Measurements from ENCODE around the gene SPEF2. TPM values are rescaled to one million over a fixed set of nuclear protein-coding genes. Genes with fewer than 3 reads are reported as not detected.

Gene SPEF2, protein sequence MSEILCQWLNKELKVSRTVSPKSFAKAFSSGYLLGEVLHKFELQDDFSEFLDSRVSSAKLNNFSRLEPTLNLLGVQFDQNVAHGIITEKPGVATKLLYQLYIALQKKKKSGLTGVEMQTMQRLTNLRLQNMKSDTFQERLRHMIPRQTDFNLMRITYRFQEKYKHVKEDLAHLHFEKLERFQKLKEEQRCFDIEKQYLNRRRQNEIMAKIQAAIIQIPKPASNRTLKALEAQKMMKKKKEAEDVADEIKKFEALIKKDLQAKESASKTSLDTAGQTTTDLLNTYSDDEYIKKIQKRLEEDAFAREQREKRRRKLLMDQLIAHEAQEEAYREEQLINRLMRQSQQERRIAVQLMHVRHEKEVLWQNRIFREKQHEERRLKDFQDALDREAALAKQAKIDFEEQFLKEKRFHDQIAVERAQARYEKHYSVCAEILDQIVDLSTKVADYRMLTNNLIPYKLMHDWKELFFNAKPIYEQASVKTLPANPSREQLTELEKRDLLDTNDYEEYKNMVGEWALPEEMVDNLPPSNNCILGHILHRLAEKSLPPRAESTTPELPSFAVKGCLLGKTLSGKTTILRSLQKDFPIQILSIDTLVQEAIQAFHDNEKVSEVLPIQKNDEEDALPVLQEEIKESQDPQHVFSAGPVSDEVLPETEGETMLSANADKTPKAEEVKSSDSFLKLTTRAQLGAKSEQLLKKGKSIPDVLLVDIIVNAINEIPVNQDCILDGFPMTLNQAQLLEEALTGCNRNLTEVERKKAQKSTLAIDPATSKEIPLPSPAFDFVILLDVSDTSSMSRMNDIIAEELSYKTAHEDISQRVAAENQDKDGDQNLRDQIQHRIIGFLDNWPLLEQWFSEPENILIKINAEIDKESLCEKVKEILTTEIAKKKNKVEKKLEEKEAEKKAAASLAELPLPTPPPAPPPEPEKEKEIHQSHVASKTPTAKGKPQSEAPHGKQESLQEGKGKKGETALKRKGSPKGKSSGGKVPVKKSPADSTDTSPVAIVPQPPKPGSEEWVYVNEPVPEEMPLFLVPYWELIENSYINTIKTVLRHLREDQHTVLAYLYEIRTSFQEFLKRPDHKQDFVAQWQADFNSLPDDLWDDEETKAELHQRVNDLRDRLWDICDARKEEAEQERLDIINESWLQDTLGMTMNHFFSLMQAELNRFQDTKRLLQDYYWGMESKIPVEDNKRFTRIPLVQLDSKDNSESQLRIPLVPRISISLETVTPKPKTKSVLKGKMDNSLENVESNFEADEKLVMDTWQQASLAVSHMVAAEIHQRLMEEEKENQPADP (N-terminal part only)
- 1 to 10 TPM in 3 of 4 donors, under 1 TPM in 1; 0.48 to 6.9 (median 3.2) TPM for total RNA-seq

DNA sequence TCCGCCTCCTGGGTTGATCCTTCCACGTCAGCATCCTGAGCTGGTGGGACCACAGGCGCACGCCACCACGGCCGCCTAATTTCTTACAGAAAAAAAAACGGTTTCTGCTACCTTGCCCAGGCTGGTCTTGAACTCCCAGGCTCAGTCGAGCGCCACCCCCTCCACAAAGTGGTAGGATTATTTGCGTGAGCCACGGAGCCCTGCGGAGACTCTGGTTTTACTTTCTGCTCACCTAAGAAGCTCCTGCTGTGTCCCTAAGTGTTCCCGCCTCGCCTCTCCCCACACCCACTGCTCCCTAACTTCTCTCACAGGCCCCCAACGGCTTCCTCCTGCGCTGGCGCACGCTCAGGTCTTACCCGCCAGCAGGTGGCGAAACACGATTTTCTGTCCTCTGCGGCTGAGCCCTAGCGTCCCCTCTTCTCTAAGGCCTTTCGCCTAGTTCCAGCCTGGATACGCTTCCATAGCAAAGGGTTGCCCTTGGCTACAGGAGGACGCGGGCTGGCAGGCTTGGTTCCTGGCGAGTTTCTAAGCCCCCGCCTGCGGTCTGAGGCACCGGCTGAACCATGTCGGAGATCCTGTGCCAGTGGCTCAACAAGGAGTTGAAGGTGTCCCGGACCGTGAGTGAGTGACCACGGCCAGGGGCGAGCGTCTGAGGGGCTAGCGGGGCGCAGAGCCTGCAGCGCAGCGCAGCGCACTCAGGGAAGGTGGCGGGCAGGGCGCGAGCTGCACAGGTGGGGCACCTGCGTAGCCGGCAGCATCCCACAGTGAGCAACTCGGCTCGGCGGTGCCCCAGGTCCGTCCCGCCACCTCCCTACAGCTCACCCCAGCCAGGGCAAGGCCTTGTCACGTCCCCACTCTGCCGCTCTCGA, at the start of gene SPEF2:
TSS of gene SPEF2 (plus strand) at position 429 of the 869 bp plus-strand sequence. CDS start at position 564, 135 bp downstream.
- TF ChIP-seq, protein P1, sequence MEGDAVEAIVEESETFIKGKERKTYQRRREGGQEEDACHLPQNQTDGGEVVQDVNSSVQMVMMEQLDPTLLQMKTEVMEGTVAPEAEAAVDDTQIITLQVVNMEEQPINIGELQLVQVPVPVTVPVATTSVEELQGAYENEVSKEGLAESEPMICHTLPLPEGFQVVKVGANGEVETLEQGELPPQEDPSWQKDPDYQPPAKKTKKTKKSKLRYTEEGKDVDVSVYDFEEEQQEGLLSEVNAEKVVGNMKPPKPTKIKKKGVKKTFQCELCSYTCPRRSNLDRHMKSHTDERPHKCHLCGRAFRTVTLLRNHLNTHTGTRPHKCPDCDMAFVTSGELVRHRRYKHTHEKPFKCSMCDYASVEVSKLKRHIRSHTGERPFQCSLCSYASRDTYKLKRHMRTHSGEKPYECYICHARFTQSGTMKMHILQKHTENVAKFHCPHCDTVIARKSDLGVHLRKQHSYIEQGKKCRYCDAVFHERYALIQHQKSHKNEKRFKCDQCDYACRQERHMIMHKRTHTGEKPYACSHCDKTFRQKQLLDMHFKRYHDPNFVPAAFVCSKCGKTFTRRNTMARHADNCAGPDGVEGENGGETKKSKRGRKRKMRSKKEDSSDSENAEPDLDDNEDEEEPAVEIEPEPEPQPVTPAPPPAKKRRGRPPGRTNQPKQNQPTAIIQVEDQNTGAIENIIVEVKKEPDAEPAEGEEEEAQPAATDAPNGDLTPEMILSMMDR (IDR thresholded peaks at IDR 0.05), result peak in 1 of 3 donors; percentile 22
- DNase-seq (ENCODE audit: low spot score) (peak; percentile 43), ATAC-seq (ENCODE audit: low FRiP score) (peak; percentile 96)

DNA sequence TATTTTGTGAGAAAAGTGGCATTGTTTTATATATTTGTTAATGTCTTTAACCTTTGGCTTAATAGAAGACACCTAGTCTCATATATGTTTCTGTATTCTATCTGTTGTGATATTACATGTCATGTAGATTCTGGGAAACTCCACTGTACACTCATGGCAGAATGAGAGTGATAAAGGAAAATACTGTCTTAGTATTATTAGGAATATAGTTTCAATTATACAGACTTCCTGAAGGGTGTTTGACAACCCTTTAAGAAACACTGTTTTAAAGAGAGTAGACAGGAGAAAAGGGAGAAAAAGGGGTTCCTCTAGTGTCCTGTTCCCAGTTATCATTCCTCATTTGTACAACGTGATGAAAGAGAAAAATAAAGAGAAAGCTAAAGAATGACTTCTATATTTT, 42.1 kb upstream of the SPEF2 start:
- no peak for ATAC-seq (ENCODE audit: low FRiP score)

DNA sequence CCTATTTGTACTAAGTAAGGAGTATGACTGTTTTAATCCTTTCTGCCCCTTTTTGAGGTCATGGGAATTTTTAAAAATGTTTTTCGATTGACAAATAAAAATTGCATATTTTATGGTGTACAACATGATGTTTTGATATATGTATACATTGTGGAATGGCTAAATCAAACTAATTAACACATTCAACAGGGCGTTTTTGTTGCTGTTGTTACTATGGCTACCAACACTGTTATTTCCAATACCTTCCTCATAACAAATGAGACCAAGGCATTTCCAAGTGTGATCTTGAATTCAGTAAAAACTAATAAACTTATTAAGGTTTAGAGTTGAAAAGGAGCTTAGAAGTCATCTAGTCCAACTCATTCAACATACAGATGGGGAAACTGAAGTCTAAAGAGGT, 30.2 kb upstream of the SPEF2 start:
- ATAC-seq (ENCODE audit: low FRiP score) (no peak), DNase-seq (ENCODE audit: low spot score) (no peak)
- TF ChIP-seq, protein P1 (IDR thresholded peaks at IDR 0.05), result no peak

More for the DNA sequence above, 42.1 kb upstream of the SPEF2 start:
- TF ChIP-seq, protein P1 (IDR thresholded peaks at IDR 0.05), result no peak
- no peak for DNase-seq (ENCODE audit: low spot score)

DNA sequence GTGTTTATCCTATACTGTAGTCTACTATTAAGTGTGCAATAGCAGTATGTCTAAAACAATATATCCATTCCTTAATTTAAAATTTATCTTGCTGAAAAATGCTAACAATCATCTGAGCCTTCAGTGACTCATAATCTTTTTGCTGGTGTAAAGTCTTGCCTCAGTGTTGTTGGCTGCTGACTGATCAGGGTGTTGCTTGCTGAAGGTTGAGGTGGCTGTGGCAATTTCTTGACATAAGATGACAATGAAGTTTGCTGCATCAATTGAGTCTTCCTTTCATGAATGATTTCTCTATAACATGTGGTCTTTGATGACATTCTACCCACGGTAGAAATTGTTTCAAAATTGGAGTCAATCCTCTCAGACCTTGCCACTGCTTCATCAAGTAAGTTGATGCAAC, 24.3 kb upstream of the SPEF2 start:
- TF ChIP-seq, protein P1 (IDR thresholded peaks at IDR 0.05), result no peak
- ATAC-seq (ENCODE audit: low FRiP score), result no peak
- no peak for DNase-seq (ENCODE audit: low spot score)

DNA sequence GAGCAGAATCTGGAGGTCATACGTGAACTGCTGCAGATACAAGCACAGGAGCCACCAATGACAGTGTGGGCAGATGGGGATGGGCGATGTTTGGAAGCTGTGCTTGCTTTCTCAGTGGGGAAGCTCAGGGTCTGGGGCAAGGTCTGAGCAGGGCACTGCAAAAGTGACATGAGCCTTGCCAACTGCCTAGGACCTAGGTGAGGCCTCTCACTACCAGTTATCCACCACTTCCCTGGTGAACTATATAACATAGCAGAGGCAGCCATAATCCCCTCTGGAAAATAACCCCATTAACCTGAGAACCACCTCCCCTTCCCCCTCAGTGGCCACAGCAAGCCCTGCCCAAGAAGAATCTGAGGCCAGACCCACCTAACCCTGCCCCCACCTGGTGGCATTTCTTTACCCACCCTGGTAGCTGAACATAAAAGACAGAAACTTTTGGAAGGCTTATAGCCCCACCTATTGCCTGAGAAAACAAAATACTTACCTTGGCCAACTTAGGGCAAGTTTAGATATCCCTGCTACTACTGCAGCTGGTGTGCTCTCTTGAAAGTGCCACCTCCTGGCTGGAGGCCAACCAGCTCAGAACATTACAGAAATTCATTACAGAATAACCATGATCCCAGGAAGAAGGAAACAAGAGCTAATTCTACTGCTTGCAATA, 18.8 kb upstream of the SPEF2 start:
- ATAC-seq (ENCODE audit: low FRiP score) (no peak), DNase-seq (ENCODE audit: low spot score) (no peak)
- TF ChIP-seq, protein P1 (IDR thresholded peaks at IDR 0.05), result no peak
